Brain pericyte (primary cell): Measurements from ENCODE around the gene ARHGAP36.

Source experiments
- DNase-seq: peaks from one replicate; pipeline ENCODE4 v3.0.0-alpha.2; 2012; ENCODE audit warnings: low read depth, low spot score

The ARHGAP36 gene, protein sequence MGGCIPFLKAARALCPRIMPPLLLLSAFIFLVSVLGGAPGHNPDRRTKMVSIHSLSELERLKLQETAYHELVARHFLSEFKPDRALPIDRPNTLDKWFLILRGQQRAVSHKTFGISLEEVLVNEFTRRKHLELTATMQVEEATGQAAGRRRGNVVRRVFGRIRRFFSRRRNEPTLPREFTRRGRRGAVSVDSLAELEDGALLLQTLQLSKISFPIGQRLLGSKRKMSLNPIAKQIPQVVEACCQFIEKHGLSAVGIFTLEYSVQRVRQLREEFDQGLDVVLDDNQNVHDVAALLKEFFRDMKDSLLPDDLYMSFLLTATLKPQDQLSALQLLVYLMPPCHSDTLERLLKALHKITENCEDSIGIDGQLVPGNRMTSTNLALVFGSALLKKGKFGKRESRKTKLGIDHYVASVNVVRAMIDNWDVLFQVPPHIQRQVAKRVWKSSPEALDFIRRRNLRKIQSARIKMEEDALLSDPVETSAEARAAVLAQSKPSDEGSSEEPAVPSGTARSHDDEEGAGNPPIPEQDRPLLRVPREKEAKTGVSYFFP

GRCh38 chrX:131058136-131058868, at the start of gene ARHGAP36:
Gene ARHGAP36, plus strand, starts transcription at chrX:131058346. Its CDS starts 23,320 bp downstream, at chrX:131081666.
- DNase-seq, result no peak

GRCh38 chrX:131010186-131010585, 48.0 kb upstream of the ARHGAP36 start:
- DNase-seq, result no peak

DNA sequence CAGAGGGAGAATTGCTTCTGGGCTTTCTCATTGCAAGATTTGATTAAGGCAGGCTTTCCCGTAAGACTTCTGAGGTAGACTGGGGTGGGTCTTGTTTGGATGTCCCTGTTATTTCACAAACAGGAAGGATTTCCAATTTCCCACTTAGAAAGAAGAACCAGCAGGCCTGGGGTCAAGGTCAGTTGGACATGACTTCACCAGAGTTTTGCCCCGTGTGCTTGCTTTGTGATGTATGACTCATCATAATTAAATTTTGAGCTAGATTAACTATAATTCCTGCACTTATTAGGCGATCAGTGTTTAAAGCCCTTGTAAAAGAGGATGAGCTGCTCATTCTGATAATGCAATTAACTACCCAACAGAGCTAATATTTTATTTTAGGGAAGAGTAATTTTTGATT, 32.8 kb upstream of the ARHGAP36 start:
- no peak for DNase-seq

DNA sequence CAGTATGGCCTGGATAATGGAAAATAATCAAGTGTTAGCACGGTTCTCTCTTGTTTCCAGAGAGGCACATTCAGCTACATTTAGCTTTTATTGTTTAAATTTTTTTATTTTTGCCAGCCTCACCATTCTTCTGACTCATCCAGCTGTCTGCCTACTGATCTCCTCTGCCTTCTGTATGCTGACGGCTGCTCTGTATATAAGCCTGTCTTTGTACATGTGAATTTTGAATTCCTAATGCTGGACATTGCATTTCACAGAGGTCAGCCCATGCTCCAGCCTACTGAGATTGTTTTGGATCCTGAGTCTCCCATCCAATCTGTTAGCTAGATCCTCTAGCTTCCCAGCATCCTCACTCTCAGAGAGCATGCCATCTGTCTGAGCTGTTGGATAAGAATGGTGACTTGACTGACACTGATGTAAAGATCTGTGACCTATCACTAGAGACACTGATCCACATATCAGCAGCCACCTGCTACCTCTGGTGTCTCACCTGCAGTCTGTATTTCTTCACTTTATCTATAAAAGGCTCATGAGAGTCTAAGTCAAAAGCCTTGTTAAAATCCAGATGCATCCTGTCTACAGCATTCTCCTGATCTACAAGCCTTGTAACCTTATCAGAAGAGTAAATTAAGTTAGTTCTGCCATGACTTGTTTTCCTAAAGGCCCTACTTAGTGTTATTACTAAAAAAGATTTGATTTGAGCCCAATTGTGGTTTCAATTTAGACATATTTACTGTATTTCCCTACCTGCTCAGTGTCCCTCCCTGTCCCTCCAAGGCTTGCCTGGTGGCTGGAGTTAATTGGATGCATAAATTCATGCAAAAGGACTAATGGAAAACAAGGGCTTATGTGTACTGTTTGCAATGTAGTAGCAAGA, 25.6 kb upstream of the ARHGAP36 start:
- no peak for DNase-seq

GRCh38 chrX:131034063-131034462, 24.1 kb upstream of the ARHGAP36 start:
- DNase-seq, result no peak

- no peak for DNase-seq
Measured at GRCh38 chrX:131040781-131041180, 17.4 kb upstream of the ARHGAP36 start.

DNA sequence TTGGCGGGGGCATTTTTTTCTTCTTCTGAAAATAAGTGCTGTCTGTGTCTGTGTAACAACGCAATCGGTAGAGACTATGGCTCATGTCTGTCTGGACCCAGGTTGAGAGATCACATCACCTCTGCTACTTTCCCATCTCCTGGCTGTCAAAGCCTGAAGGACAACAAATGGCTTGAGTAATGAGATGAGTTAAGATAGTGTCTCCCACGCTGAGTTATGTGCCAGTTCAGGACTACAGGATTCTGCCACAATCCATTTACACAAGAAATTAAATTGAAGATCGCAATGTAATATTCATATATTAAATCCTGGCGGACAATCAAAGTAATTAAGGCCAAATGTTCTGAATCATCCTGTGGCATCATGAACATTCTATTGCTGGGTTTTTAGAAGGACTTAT, 16.5 kb upstream of the ARHGAP36 start:
- no peak for DNase-seq

- no peak for DNase-seq
Measured at GRCh38 chrX:131045726-131046125, 12.4 kb upstream of the ARHGAP36 start.

- DNase-seq, result no peak
Measured at GRCh38 chrX:131046596-131046995, 11.6 kb upstream of the ARHGAP36 start.

GRCh38 chrX:131047180-131047579, 11.0 kb upstream of the ARHGAP36 start:
- no peak for DNase-seq

DNA sequence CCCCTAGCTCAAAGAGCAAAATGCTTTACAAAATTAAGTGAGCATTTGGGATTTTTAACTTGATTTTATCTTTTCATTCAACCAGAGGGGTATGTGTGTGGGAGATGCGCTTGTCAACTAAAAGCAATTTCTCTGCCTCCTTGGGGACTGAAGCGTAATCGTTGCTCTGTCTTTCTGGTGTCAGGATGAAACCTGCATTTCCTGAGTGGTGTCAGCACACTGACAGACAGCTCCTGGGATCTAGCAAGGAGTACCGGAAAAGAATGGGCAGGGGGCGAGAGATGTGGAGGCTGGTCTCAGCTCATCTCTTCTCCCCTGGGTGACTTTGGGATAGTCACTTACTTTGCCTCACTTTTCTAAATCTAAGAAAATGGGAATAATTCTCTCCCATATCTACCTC, 5.1 kb upstream of the ARHGAP36 start:
- DNase-seq, result no peak

DNA sequence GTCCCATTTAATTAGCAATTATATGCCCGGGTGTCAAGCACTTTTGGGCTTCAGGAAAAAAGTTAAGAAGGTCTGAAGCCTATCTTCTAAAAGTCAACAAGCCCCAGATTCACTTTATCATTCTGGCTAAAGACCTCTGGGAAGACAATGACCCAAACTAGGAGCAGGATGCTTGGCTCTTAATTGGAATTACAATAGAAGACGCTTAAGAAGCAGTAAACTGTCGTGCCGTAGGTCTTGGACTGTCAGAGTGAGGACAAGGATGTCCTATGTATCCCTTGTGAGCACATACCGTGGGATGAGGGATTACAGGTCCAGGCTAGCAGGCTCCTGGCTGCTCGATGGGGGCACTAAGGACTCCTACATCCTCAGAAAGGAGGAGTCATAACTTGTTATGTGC, 3.2 kb upstream of the ARHGAP36 start:
- DNase-seq, result no peak

- no peak for DNase-seq
Measured at GRCh38 chrX:131057706-131058105, 440 bp upstream of the ARHGAP36 start.

DNA sequence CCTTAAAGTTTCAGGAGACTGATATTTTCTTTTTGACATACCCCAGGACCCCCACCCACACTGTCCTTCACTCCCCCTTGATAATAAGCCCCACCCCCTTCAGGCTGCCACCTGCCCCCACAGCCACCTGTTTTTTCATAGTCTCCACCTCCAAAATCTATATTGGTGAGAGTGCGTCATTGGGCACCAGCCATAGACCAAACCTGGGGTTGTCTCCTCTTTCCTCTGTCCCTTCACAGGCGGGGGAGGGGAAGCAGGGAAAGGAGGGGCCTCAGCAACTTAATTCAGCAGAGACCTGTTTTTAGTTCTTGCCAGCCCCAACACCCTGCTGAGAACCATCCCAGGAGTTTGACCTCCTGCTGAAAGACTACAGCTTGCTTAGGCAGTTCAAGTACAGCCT, 1.1 kb downstream of the ARHGAP36 start:
- DNase-seq, result no peak

GRCh38 chrX:131060147-131060546, 2.0 kb downstream of the ARHGAP36 start:
- DNase-seq, result no peak

DNA sequence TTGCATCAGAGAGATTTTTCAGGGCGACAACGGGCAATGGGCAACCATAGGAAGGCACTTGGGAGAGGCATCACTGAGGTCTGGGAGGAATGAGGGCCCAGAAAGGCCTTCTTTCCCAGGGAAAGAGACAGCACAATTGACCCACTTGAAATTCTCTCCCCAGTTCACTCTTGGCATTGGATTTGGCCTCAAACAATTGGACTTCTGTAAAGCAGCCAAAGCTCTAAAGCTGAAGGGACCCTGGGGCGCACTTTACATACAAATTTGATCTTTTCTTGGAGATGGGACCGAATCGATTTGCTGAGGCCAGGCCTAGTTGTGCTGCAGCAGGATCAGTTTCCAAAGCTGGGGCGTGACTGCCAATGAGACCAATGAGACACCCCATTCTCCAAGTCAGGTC, 3.2 kb downstream of the ARHGAP36 start:
- DNase-seq, result no peak

GRCh38 chrX:131063613-131064012, 5.5 kb downstream of the ARHGAP36 start:
- no peak for DNase-seq

- no peak for DNase-seq
Measured at GRCh38 chrX:131066237-131066636, 8.1 kb downstream of the ARHGAP36 start.

GRCh38 chrX:131067216-131067615, 9.1 kb downstream of the ARHGAP36 start:
- no peak for DNase-seq

GRCh38 chrX:131067846-131068745, 9.9 kb downstream of the ARHGAP36 start:
- no peak for DNase-seq
